NOMO-1 treated with DMSO at 0.1 percent for 48 hours (cell line): Measurements from ENCODE around the gene DIAPH3.

ENCODE experiments used
- DNase-seq: peaks from one replicate; lab custom pipeline; 2025; ENCODE audit not compliant: unreplicated experiment; lab: John Stamatoyannopoulos, UW

Gene DIAPH3

DNA sequence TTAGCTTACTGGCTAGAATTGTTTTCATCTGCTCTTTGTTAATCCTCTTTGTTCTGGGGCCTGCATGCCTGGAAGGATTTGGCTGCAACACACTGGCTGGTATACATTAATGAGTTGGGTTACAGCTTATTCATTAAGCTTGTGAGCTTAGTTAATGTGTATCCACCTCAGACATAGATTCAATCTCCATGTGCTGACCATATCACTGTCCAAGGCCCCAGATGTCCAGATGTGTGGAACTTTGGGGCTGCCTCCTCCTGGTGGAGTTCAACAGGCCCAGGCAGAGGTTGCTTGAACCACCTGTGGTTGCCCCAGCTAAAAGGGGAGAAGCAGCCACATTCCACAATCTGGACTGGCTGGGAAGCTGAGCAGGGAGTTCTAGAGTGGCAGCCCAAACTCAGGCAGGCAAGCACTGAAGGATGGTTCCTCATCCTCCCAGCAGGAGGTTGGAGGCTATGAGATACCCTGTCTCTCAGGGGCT is 5.4 kb downstream of the DIAPH3 start:
- DNase-seq: no peak

DNA sequence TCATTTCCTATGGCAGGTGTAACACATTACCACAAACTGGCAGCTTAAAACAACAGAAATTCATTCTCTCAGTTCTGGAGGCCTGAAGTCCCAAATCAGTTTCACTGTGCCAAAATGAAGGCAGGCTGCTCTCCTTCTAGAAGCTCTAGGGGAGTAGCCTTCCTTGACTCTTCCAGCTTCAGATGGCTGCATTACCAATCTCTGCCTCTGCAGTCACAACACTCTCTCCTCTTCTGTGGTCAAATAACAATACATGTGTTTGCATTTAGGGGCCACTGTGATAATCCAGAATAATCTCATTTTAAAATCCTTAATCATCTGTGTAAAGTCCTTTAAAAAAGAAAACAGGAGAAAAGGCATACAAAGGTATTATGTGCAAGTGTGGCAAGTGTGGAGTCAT is 7.8 kb downstream of the DIAPH3 start:
- no peak for DNase-seq

DNA sequence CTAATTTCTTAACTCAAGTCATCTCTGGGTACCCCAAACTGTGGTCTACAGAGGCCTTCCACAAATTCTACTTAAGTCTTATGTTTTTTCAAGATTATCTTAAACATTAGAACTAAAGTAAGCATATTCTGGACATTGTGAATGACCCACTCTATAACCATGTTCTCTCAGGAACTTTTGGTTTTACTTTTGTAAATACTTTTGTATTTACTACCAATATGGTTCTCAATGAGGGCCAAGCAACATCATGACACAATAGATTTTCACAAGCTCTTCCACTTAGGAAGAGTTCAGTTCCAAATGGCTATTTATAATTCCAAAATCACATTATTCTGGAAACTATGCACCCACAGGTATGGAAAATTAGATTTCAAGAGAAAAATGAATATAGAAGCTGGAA is 10.8 kb downstream of the DIAPH3 start:
- no peak for DNase-seq

DNA sequence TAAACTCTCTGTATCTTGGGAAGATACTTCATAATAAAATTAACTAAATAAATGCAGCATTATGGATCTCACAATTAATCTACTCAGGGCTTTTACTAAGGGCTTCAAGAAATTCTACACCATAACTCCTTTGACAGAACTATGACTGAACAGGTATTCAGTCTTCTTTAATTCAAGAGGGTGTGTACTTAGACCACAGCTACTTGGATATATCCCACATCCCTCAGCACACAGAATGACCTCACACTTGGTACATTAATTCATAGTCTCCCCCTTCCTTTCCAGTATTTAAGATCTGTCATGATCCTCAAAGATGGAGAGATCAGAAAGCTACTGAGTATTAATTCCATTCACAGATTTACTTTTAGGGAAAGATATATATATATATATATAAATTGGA is 11.6 kb downstream of the DIAPH3 start:
- DNase-seq: no peak

DNA sequence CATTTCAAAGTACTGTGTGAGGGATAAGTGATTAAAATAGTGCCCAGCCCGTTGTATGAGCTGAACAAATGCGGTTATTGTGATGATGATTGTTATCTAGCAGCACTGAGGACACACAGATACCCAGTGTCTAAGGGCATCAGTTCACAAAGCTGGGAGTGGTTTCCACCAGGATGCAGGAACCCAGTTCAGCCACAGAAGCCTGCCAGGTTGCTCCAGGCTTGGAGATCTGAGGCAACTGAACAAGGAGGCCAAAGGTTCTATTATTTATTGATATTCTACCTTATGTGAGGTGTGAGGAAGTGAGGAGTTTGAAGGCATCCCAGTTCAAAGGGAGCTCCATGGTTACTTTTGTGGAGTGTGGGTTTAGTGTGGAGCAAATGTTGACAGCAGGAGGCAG is 13.2 kb downstream of the DIAPH3 start:
- DNase-seq: no peak

DNA sequence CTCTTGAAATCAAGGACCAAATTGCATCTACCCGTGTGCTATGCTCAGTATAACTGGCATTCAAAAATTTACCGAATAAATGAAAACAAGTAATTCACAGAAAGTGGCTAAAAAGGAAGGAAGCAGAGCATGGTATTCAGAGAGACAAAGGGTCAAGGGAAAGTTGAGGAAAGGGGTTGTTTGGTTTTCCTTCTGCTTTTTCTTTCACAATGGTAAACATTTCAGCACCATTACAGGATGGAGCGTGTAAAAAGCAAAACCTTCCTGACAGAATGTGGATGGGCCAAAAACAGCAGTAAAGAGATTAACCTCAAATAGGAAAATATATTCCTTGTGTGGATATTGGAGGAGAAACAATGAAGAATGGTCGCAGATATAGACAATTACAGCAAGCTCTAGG is 14.8 kb downstream of the DIAPH3 start:
- DNase-seq: peak; percentile 2

DNA sequence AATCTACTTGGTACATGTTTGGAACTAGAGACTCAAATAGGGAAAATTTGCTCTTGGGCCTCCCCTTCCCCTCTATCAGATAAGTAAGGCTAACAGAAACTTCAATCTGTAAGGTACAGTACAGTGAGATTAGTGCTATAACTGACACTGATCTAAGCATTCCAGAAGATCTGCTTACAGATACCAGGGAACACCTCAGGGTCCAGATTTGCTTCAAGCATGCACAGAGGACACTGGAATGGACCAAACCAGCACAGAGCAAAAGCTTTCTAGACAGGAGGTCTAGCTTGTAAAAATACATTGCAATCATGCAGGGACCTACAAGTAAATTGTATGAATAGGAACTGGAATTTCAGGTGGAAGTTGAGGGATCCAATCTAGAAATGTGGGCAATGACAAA is 16.4 kb downstream of the DIAPH3 start:
- DNase-seq: no peak

DNA sequence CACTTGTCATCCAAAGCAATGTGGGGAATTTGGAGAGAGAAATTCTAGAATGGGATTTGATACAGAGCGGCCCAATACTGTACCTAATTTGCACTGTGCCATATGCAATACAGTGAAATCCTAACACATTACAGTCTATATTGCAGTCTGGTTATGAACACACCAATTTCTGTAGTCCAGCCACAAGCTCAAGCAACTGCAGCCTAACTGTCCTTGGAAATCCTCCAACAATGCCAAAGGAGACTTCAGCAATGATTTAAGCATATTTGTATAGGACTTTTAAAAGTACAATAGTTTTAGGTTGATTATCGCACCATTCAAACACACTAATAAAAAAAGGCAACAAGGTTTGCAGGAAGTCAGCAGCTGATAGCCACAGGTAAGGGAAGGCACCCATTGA is 17.3 kb downstream of the DIAPH3 start:
- no peak for DNase-seq

DNA sequence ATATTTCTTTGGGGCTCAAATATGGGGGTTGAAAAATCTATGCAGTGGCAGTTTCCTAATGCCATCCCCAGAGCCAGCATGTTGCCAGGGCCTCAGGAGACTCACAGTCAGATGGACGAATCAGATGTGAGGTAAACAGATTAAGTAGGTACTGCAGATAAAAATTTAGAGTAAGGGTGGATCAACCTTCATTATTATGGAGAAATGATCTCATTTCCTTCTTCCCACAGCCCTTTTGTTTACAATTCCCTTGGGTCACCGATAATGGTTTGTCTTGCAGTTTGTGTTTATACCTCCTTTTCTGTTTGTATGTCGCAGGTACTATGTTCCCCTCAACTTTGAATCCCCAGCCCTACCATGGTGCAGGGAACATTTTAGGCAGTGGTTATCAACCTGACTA is 20.0 kb downstream of the DIAPH3 start:
- no peak for DNase-seq

DNA sequence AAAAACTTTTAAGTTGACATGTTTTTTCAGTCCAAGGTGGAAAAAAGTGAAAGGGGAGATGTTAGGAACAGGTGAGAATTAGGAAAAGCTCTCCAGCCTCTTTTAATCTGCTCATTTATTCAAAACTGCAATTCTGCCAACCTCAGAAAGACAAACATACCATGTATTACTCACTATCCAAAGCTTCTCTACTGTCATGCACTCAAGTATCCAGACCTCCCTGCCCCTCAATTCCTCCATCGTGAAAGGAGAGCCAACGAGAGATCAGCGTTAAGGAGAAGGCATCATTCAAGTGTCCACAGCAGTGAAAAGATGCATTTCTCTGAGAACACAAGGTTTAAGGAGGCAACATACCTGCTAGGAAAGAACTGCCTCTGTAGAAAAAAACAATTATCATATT is 24.5 kb downstream of the DIAPH3 start:
- no peak for DNase-seq

DNA sequence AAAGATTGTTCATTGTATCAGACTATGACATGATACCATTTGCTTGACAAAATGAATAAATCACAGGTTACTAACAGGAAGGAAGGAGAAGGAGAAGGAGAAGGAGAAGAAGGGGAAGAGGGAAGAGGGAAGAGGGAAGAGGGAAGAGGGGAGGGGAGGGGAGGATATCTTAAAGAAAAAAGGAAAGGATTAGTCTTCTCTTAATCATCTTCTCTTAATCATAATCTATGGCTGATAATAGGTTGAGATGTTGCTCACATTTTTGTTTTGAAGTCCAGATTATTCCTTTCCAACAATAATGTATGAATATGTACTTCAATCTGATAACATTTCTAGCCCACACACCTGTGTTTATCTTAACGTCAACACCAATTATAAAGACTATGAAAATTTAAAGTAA is 25.1 kb downstream of the DIAPH3 start:
- no peak for DNase-seq

DNA sequence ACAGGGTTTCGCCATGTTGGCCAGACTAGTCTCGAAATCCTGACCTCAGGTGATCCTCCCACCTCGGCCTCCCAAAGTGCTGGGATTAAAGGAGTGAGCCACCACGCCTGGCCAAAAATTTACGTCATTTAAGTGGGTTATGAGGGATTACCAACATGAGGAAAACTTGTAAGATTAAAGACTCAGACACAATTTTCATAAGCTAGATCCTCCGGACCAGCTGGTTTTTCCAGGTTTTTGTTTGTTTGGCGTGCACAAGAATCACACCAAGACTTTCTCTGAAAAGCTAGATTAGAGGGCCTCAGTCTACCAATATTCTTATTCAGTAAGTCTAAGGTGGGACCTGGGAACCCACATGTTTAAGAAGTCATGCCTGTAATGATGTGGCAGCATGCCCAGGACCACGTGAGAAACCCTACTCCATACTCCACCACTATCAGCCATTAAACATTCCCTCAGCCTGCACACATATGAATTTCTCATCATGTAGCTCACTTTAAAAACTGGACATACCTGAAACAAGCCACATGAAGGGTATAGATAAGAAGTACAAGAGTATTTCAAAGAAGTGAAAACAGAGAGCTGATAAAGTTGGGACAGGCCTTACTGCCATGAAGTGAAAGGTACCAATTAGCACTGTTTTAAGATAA is 25.7 kb downstream of the DIAPH3 start:
- DNase-seq: no peak

DNA sequence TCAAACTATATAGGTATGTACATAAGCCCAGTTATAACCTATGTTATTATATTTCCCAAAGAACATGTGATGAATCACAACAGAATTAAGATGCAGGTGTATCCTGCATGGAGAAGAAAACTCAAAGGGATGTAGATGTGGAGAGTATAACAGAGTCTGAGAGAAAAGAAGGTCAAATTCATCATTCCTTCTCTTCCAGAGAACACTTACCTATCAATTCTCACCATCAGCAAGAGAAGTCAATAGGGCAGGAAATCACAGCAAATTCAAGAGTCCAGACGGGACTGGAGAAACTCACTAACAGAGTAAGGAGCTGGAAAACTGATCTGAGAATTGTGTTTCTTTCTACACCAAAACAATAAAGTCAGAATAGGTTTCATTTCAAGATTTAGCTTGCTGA is 28.4 kb downstream of the DIAPH3 start:
- DNase-seq: no peak

GRCh38 chr13:60134376-60134775 is 29.4 kb downstream of the DIAPH3 start:
- no peak for DNase-seq

DNA sequence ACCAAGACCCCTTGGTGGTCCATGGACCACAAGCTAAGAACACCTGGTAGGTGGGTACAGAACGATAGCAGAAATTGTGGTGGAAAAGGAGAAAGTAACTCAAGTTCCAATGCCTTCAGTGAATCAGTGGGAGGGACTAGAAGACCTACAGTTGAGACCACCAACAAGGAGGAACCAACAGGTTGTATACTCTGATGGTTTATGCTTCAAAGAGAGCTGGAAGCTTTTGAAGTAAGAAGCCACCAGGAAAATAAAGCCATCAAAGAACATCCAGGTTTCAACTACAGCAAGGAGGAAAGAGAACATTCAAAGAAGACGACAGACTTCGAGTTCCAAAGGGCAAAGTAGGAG is 42.4 kb downstream of the DIAPH3 start:
- DNase-seq: no peak

DNA sequence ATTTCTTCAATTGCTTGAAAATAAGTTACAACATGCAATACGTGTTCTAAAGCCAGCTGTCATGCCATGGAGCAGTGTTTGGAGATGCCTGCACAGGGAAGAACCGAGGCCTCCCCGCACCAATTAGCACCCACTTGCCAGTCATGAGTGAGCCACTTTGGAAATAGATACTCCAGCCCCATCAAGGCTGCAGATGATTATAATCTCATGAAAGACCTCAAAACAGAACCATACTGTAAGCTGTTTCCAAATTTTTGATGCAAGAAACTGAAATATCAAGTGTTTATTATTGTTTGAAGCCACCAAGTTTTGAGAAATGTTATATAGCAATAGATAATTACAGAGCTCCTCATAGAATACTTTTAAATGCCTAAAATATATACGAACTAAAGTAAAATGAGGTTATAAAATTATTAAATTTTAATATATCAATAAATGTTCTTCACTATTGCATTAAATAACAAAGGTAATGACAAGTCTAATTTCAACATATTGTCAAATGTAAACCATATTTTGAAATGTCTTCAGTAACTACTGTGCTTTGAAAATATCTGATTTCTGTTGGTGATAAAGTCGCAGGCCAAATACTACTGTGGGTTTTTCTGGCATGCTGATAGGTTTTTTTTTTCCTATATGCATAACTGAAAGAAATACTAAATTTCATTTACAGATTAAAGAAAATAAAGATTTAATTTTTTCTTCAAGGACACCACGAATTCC is 43.0 kb downstream of the DIAPH3 start:
- DNase-seq: no peak

GRCh38 chr13:60118696-60119400 is 44.9 kb downstream of the DIAPH3 start:
- no peak for DNase-seq

DNA sequence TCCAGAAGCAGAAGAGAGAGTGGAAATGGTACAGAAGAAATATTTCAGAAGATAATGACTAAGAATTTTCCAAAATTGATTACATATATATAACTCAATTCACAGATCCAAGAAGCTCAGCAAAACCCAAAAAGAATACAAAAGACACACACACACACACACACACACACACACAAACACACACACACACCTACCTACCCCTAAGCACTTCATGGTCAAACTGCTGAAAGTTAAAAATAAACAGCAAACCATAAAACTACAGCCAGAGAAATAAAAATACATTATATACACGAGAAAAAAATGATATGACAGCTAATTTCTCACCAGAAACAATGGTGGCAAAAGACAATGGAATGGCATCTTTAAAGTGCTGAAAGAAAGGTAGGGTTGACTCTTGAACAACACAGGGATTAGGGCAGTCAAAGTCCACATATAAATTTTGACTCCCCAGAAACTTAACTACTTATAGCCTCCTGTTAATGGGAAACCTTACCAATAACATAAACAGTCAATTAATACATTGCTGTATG is 49.2 kb downstream of the DIAPH3 start:
- DNase-seq: no peak

GRCh38 chr13:60112771-60113170 is 51.0 kb downstream of the DIAPH3 start:
- no peak for DNase-seq

DNA sequence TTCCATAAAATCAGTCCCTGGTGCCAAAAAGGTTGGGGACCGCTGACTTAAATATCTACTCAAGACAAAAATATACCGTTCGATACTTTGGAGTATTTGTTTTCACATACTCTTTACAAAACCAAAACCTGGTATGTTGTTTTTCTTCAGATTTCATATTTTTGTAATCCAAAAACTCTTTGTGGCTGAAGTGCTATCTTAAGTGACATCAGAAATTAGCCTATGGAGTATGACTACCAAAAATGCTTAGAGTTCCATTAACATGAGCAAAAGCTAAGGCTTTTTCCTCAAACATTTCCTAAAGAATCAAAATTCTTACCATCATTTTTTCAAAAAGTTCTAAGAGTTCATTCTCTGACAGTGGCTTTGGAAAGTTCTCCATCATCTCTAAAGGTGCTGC is 52.0 kb downstream of the DIAPH3 start:
- no peak for DNase-seq

- DNase-seq: no peak
Observed at GRCh38 chr13:60109285-60109684, 54.4 kb downstream of the DIAPH3 start.

- DNase-seq: no peak
Observed at GRCh38 chr13:60108589-60108988, 55.1 kb downstream of the DIAPH3 start.
